ENCODE data around the gene PHF3. TPM values are rescaled to one million over a fixed set of nuclear protein-coding genes. Genes with fewer than 3 reads are reported as not detected.
A peak's percentile ranks its signal among the peaks of the same experiment; 100 is the strongest.

PHF3 gene, protein sequence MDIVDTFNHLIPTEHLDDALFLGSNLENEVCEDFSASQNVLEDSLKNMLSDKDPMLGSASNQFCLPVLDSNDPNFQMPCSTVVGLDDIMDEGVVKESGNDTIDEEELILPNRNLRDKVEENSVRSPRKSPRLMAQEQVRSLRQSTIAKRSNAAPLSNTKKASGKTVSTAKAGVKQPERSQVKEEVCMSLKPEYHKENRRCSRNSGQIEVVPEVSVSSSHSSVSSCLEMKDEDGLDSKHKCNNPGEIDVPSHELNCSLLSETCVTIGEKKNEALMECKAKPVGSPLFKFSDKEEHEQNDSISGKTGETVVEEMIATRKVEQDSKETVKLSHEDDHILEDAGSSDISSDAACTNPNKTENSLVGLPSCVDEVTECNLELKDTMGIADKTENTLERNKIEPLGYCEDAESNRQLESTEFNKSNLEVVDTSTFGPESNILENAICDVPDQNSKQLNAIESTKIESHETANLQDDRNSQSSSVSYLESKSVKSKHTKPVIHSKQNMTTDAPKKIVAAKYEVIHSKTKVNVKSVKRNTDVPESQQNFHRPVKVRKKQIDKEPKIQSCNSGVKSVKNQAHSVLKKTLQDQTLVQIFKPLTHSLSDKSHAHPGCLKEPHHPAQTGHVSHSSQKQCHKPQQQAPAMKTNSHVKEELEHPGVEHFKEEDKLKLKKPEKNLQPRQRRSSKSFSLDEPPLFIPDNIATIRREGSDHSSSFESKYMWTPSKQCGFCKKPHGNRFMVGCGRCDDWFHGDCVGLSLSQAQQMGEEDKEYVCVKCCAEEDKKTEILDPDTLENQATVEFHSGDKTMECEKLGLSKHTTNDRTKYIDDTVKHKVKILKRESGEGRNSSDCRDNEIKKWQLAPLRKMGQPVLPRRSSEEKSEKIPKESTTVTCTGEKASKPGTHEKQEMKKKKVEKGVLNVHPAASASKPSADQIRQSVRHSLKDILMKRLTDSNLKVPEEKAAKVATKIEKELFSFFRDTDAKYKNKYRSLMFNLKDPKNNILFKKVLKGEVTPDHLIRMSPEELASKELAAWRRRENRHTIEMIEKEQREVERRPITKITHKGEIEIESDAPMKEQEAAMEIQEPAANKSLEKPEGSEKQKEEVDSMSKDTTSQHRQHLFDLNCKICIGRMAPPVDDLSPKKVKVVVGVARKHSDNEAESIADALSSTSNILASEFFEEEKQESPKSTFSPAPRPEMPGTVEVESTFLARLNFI (N-terminal part only)
- total RNA-seq: 124 TPM
- polyA plus RNA-seq: 21.9 TPM

DNA sequence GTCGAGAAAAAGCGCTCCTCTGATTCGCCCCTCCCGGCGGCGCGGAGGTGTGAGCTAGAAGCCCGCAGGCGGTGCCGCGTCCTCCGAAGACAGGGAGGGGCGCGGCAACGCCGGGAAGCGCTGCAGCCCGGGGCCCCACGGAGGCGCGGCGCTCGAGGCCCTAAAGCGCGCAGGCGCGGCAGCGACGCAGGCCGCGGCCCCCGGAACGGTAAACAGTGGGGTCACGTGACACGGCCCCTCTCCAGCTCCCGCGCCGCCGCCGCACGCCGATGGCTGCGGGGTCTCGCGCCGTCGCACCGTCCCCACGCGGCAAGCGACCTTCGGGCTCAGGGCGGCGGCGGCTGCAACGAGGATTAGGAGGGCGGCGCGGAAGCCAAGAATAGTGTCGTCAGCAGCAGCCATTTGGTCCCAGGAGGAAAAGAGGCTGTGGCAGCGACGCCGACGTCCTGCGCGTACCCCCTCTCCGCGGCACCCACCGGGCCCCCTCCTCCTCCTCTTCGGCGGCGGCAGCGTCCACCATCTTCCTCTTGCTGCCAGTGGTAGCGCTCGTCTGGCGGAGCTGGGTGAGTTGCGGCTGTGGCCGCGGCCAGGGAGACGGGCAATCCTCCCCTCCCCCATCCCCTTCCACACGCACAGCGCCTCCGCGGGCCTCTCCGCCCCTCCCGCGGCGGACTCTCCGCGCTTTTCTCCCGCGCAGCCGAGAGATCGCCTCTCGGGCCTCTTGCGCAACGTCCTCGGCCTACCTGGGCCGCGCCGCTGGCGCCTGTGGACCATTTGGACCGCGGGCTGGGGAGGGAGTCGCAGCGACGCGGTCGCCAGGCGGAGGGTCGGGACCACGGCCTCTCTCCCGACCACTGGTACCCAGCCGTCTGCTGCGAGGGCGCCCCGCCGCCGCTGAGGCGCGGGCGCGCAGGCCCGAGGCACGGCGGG is at the start of gene PHF3:
PHF3 (plus strand) TSS at position 215 of the 930 bp plus-strand sequence. CDS start 10,750 bp downstream, outside the sequence.
- Histone ChIP-seq H3K4me3 (ENCODE audit: low read depth, low read length) (peak within 1 kb of the TSS; percentile 93), H3K27ac (ENCODE audit: low read depth) (peak within 1 kb of the TSS; percentile 91), H3K36me3 (ENCODE audit: insufficient read depth) (no peaks in the 10 kb centered on the region), H3K4me1 (ENCODE audit: insufficient read depth) (no peaks in the 10 kb centered on the region)
- peak; percentile 74 for DNase-seq (ENCODE audit: extremely low spot score)
- WGBS: under 1% methylated on average over 126 of the region's 126 CpGs

DNA sequence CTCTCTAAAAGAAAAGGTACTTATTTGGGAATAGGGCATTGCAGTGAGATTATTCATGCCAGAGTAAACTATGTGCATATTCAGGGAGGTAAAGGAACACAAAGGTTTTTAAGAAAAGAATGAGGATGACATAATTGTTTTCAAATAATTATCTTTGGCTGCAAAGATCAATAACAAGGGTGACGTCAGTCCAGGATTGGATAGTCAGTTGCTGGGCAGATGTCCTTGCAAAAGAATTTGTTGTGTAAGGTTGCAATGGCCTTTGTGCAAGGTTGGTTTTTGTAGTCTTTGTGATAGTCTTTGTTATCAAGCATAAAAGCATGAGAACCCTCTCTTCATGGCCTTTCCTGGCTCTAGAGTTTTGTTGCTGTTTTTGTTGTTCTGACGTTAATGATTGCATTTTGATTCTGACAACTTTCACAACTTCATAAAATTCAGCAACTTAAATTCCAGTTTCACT is 45.6 kb upstream of the PHF3 start:
- H3K36me3 ChIP-seq (ENCODE audit: insufficient read depth): no peaks in the 10 kb centered on the region
- H3K4me1 ChIP-seq (ENCODE audit: insufficient read depth): no peaks in the 10 kb centered on the region
- 73% methylated on average over 2 of the region's 2 CpGs for WGBS
- H3K4me3 ChIP-seq (ENCODE audit: low read depth, low read length): no peak overlapping the region
- no peak overlapping the region for H3K27ac ChIP-seq (ENCODE audit: low read depth)
- no peak for DNase-seq (ENCODE audit: extremely low spot score)

- Histone ChIP-seq H3K36me3 (ENCODE audit: insufficient read depth) (no peaks in the 10 kb centered on the region), H3K4me1 (ENCODE audit: insufficient read depth) (no peaks in the 10 kb centered on the region), H3K27ac (ENCODE audit: low read depth) (no peak overlapping the region), H3K4me3 (ENCODE audit: low read depth, low read length) (no peak overlapping the region)
- DNase-seq (ENCODE audit: extremely low spot score): no peak
- WGBS: 90% methylated on average over 7 of the region's 7 CpGs
Measured at GRCh38 chr6:63592886-63593285, 42.7 kb upstream of the PHF3 start.

- H3K27ac ChIP-seq (ENCODE audit: low read depth): no peak overlapping the region
- H3K4me3 ChIP-seq (ENCODE audit: low read depth, low read length): no peak overlapping the region
- H3K4me1 ChIP-seq (ENCODE audit: insufficient read depth): no peaks in the 10 kb centered on the region
- no peak for DNase-seq (ENCODE audit: extremely low spot score)
- H3K36me3 ChIP-seq (ENCODE audit: insufficient read depth): no peaks in the 10 kb centered on the region
- 51% methylated on average over 6 of the region's 6 CpGs for WGBS
Measured at GRCh38 chr6:63597141-63598048, 38.2 kb upstream of the PHF3 start.

- H3K4me3 ChIP-seq (ENCODE audit: low read depth, low read length): peak overlapping the region; percentile 17
- DNase-seq (ENCODE audit: extremely low spot score): peak; percentile 46
- WGBS: 2% methylated on average over 23 of the region's 23 CpGs
- no peaks in the 10 kb centered on the region for H3K36me3 ChIP-seq (ENCODE audit: insufficient read depth)
- H3K27ac ChIP-seq (ENCODE audit: low read depth): no peak overlapping the region
- H3K4me1 ChIP-seq (ENCODE audit: insufficient read depth): no peaks in the 10 kb centered on the region
Measured at GRCh38 chr6:63598049-63599036, 37.3 kb upstream of the PHF3 start.

- H3K4me1 ChIP-seq (ENCODE audit: insufficient read depth): no peaks in the 10 kb centered on the region
- no peaks in the 10 kb centered on the region for H3K36me3 ChIP-seq (ENCODE audit: insufficient read depth)
- WGBS: 84% methylated on average over 7 of the region's 7 CpGs
- no peak for DNase-seq (ENCODE audit: extremely low spot score)
- H3K4me3 ChIP-seq (ENCODE audit: low read depth, low read length): no peak overlapping the region
- no peak overlapping the region for H3K27ac ChIP-seq (ENCODE audit: low read depth)
Measured at GRCh38 chr6:63599243-63599642, 36.4 kb upstream of the PHF3 start.

- WGBS: 86% methylated on average over 6 of the region's 6 CpGs
- Histone ChIP-seq H3K4me3 (ENCODE audit: low read depth, low read length) (no peak overlapping the region), H3K4me1 (ENCODE audit: insufficient read depth) (no peaks in the 10 kb centered on the region), H3K36me3 (ENCODE audit: insufficient read depth) (no peaks in the 10 kb centered on the region), H3K27ac (ENCODE audit: low read depth) (no peak overlapping the region)
- DNase-seq (ENCODE audit: extremely low spot score): no peak
Measured at GRCh38 chr6:63600136-63600535, 35.5 kb upstream of the PHF3 start.

DNA sequence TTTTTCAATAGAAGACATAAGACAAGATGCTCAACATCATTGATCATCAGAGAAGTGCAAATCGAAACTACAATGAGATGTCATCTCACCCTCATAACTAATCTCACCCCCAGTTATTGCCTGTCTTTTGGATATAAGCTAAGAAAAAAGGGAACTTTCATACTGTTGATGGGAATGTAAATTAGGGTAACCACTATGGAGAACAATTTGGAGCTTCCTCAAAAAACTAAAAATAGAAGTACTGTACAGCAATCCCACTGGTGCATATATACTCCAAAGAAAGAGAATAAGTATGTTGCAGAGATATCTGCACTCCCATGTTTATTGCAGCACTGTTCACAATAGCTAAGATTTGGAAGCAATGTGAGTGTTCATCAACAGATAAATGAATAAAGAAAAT is 26.4 kb upstream of the PHF3 start:
- Histone ChIP-seq H3K27ac (ENCODE audit: low read depth) (no peak overlapping the region), H3K36me3 (ENCODE audit: insufficient read depth) (no peaks in the 10 kb centered on the region), H3K4me3 (ENCODE audit: low read depth, low read length) (no peak overlapping the region), H3K4me1 (ENCODE audit: insufficient read depth) (no peaks in the 10 kb centered on the region)
- DNase-seq (ENCODE audit: extremely low spot score): no peak
- WGBS: 91% methylated on average over 1 of the region's 1 CpG

GRCh38 chr6:63610944-63611343 is 24.7 kb upstream of the PHF3 start:
- DNase-seq (ENCODE audit: extremely low spot score): no peak
- no peak overlapping the region for H3K27ac ChIP-seq (ENCODE audit: low read depth)
- 65% methylated on average over 1 of the region's 1 CpG for WGBS
- no peaks in the 10 kb centered on the region for H3K4me1 ChIP-seq (ENCODE audit: insufficient read depth)
- no peak overlapping the region for H3K4me3 ChIP-seq (ENCODE audit: low read depth, low read length)
- no peaks in the 10 kb centered on the region for H3K36me3 ChIP-seq (ENCODE audit: insufficient read depth)

GRCh38 chr6:63611560-63611959 is 24.0 kb upstream of the PHF3 start:
- Histone ChIP-seq H3K27ac (ENCODE audit: low read depth) (no peak overlapping the region), H3K36me3 (ENCODE audit: insufficient read depth) (no peaks in the 10 kb centered on the region), H3K4me1 (ENCODE audit: insufficient read depth) (no peaks in the 10 kb centered on the region), H3K4me3 (ENCODE audit: low read depth, low read length) (no peak overlapping the region)
- 94% methylated on average over 1 of the region's 1 CpG for WGBS
- DNase-seq (ENCODE audit: extremely low spot score): no peak

- Histone ChIP-seq H3K36me3 (ENCODE audit: insufficient read depth) (no peaks in the 10 kb centered on the region), H3K27ac (ENCODE audit: low read depth) (no peak overlapping the region), H3K4me1 (ENCODE audit: insufficient read depth) (no peaks in the 10 kb centered on the region), H3K4me3 (ENCODE audit: low read depth, low read length) (no peak overlapping the region)
- no peak for DNase-seq (ENCODE audit: extremely low spot score)
- 88% methylated on average over 1 of the region's 1 CpG for WGBS
Measured at GRCh38 chr6:63615590-63615989, 20.0 kb upstream of the PHF3 start.
